PC-9 (cell line): ENCODE results near the gene C12orf57. TPM values are rescaled to one million over a fixed set of nuclear protein-coding genes. Genes with fewer than 3 reads are reported as not detected.

Experiments
- BruUV-seq: library from RNA; stranded (reverse); fragments of 400-500 nt; replicated peaks from 2 replicates; lab custom pipeline; 2021; lab: Mats Ljungman, UMichigan
- CTCF ChIA-PET: fragments of 300-600 bp; sonication (Branson Sonifier 250); formaldehyde crosslinking; loops from one replicate; lab custom pipeline; 2022; ENCODE audit warnings: antibody characterized with exemption; lab: Charles Lee
- POLR2A ChIA-PET: fragments of 300-600 bp; sonication (Branson Sonifier 250); formaldehyde crosslinking; loops from one replicate; lab custom pipeline; 2022; ENCODE audit warnings: antibody characterized with exemption; ENCODE audit not compliant: unreplicated experiment; lab: Charles Lee
- DNase-seq, 2 experiments: peaks; one replicate each; pipeline versions ENCODE4 v3.0.0 to v3.0.0-alpha.2; 2015 to 2022; ENCODE audit warnings: mixed read lengths in 1 of 2
- H2AFZ ChIP-seq: fragments of 200-600 bp; sonication (generic); 2 replicates; pipeline ENCODE4 v1.8.1; 2017; ENCODE audit warnings: antibody characterized with exemption
- H3F3A ChIP-seq: fragments of 200-600 bp; sonication (generic); 2 replicates; pipeline ENCODE4 v1.8.1; 2017; ENCODE audit warnings: antibody characterized with exemption, mild to moderate bottlenecking, low read depth; ENCODE audit not compliant: insufficient read depth
- H3K27ac ChIP-seq: fragments of 200-600 bp; sonication (generic); 2 replicates; pipeline ENCODE4 v1.6.1; 2016; ENCODE audit warnings: mixed run types
- H3K27me3 ChIP-seq: fragments of 200-600 bp; sonication (generic); 2 replicates; pipeline ENCODE4 v1.6.1; 2016; ENCODE audit warnings: low read depth, mixed run types; ENCODE audit not compliant: insufficient read depth
- H3K36me3 ChIP-seq: fragments of 200-600 bp; sonication (generic); 2 replicates; pipeline ENCODE4 v1.6.1; 2016; ENCODE audit warnings: low read depth, mixed run types
- H3K4me1 ChIP-seq: fragments of 200-600 bp; sonication (generic); replicated peaks from 2 replicates; pipeline ENCODE4 v1.6.1; 2016; ENCODE audit warnings: mixed run types; ENCODE audit not compliant: insufficient read depth
- H3K4me2 ChIP-seq: fragments of 200-600 bp; sonication (generic); 2 replicates; pipeline ENCODE4 v1.6.1; 2017; ENCODE audit warnings: mixed run types
- H3K4me3 ChIP-seq: fragments of 200-600 bp; sonication (generic); 2 replicates; pipeline ENCODE4 v1.6.1; 2016; ENCODE audit warnings: mixed run types
- H3K79me2 ChIP-seq: fragments of 200-600 bp; sonication (generic); 2 replicates; pipeline ENCODE4 v1.6.1; 2017; ENCODE audit warnings: low read depth, mixed run types
- H3K9me2 ChIP-seq: fragments of 200-600 bp; sonication (generic); 2 replicates; pipeline ENCODE4 v1.8.1; 2017; ENCODE audit warnings: mild to moderate bottlenecking; ENCODE audit not compliant: insufficient read depth
- H3K9me3 ChIP-seq: fragments of 200-600 bp; sonication (generic); 2 replicates; pipeline ENCODE4 v1.8.1; 2016; ENCODE audit warnings: low read depth; ENCODE audit not compliant: insufficient read depth
- H4K20me1 ChIP-seq: fragments of 200-600 bp; sonication (generic); 2 replicates; pipeline ENCODE4 v1.8.1; 2017; ENCODE audit not compliant: insufficient read depth
- CTCF ChIP-seq: fragments of 200-600 bp; sonication (generic); conservative IDR thresholded peaks from 2 replicates; pipeline ENCODE4 v1.6.1; 2017; ENCODE audit warnings: mixed run types, antibody characterized with exemption, mild to moderate bottlenecking, moderate library complexity
- EZH2 ChIP-seq: fragments of 200-600 bp; sonication (generic); IDR thresholded peaks from 2 replicates; pipeline ENCODE4 v1.8.0; 2017; ENCODE audit warnings: antibody characterized with exemption, low read depth
- intact Hi-C: fragments of 100-400 bp; cut with micrococcal nuclease; formaldehyde crosslinking; loops from one replicate; pipeline ENCODE4 v1.10.0; 2022; ENCODE audit not compliant: unreplicated experiment
- total RNA-seq: library from RNA; stranded (reverse); gene quantifications from 2 replicates; pipeline ENCODE4 v1.2.3, GENCODE V29; 2021

C12orf57 gene
- total RNA-seq, 1 experiment from 2014 or later = 198 TPM

GRCh38 chr12:6952863-6953441, 9.1 kb downstream of the C12orf57 start:
- no peaks in the 10 kb centered on the region for H3K27me3 ChIP-seq

GRCh38 chr12:6953442-6954315, 9.9 kb downstream of the C12orf57 start:
- POLR2A ChIA-PET = no interaction called here
- H3K4me2 ChIP-seq = no peak overlapping the region
- CTCF ChIA-PET = no interaction called here

More at GRCh38 chr12:6952863-6953441, 9.1 kb downstream of the C12orf57 start:
- TF ChIP-seq EZH2 (no peak), CTCF (no peak)
- H3K9me3 ChIP-seq = no peaks in the 10 kb centered on the region
- CTCF ChIA-PET = no interaction called here
- intact Hi-C loops = no loop called here
- 0 out of 2 replicates have a peak, but pooled peaks cover 8% of the 10 kb centered on the region for H3F3A ChIP-seq
- no peak overlapping the region for H3K4me3 ChIP-seq
- POLR2A ChIA-PET = no interaction called here
- no peaks in the 10 kb centered on the region for H3K9me2 ChIP-seq
- no peak for DNase-seq
- H3K27ac ChIP-seq = no peak overlapping the region
- H3K4me2 ChIP-seq = no peak overlapping the region
- no peaks in the 10 kb centered on the region for H4K20me1 ChIP-seq
- BruUV-seq = no TSS peak
- no peaks in the 10 kb centered on the region for H3K4me1 ChIP-seq
- no peak overlapping the region for H2AFZ ChIP-seq
- H3K36me3 ChIP-seq = no peaks in the 10 kb centered on the region
- H3K79me2 ChIP-seq = 0 out of 2 replicates have a peak, but pooled peaks cover 3% of the 10 kb centered on the region

More at GRCh38 chr12:6953442-6954315, 9.9 kb downstream of the C12orf57 start:
- Histone ChIP-seq H3K9me3 (no peaks in the 10 kb centered on the region), H2AFZ (no peak overlapping the region), H3K79me2 (no peaks in the 10 kb centered on the region), H3F3A (0 out of 2 replicates have a peak, but pooled peaks cover 5% of the 10 kb centered on the region), H3K27ac (no peak overlapping the region), H3K9me2 (no peaks in the 10 kb centered on the region), H3K4me3 (no peak overlapping the region), H3K27me3 (no peaks in the 10 kb centered on the region), H4K20me1 (no peaks in the 10 kb centered on the region), H3K4me1 (no peaks in the 10 kb centered on the region), H3K36me3 (no peaks in the 10 kb centered on the region)
- no peak for TF ChIP-seq EZH2
- no peak for TF ChIP-seq CTCF
- DNase-seq = no peak
- no TSS peak for BruUV-seq
- intact Hi-C loops = no loop called here
